Measurements from ENCODE around the gene INPP5K.

DNA sequence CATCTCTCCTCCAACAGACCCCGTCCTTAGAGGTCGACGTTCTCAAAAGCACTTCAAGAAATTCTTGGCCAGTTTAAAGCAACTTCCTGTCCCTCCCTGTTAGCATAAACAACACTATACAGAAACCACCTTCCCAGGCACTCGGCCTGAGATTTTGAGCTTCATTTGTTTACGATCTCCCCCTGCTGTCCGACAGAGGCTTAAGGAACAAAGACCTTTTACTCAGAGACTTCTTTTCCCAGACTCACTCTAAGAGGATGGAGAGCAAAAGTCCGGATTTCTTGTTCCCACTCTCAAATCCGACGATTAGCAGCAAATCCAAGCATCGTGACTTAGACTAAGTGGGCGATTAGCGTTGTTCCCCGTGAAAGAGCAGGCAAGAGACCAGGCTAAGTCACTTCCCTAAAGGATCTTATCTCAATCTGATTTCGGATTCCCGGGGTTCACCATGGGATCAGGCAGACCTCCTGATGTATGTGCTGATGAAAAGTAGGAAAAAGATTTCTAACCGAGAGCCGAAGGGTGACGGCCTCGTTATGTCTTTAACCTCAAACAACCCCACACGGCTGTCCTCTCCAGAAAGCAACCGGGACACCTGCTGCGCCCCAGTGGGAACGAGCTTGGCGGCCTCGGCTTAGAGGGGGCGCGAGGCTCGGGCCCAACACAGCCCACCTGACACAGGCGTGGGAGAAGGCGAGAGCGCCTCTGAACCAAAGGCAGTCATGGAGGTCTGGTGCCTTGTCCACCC, 598 bp downstream of the INPP5K start:
- TF ChIP-seq POLR2AphosphoS5 (IDR thresholded peaks at IDR 0.05; ENCODE audit: low read depth, low read length) (no peak), TAF1 (IDR thresholded peaks at IDR 0.05; ENCODE audit: borderline replicate concordance, insufficient read depth, low read length) (no peak)
- TF ChIP-seq, protein P1, sequence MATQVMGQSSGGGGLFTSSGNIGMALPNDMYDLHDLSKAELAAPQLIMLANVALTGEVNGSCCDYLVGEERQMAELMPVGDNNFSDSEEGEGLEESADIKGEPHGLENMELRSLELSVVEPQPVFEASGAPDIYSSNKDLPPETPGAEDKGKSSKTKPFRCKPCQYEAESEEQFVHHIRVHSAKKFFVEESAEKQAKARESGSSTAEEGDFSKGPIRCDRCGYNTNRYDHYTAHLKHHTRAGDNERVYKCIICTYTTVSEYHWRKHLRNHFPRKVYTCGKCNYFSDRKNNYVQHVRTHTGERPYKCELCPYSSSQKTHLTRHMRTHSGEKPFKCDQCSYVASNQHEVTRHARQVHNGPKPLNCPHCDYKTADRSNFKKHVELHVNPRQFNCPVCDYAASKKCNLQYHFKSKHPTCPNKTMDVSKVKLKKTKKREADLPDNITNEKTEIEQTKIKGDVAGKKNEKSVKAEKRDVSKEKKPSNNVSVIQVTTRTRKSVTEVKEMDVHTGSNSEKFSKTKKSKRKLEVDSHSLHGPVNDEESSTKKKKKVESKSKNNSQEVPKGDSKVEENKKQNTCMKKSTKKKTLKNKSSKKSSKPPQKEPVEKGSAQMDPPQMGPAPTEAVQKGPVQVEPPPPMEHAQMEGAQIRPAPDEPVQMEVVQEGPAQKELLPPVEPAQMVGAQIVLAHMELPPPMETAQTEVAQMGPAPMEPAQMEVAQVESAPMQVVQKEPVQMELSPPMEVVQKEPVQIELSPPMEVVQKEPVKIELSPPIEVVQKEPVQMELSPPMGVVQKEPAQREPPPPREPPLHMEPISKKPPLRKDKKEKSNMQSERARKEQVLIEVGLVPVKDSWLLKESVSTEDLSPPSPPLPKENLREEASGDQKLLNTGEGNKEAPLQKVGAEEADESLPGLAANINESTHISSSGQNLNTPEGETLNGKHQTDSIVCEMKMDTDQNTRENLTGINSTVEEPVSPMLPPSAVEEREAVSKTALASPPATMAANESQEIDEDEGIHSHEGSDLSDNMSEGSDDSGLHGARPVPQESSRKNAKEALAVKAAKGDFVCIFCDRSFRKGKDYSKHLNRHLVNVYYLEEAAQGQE (IDR thresholded peaks at IDR 0.05; ENCODE audit: insufficient read depth in 1 of 2, low read depth in 2 of 2, low read length in 2 of 2) = no peak

All from PFSK-1 (cell line).